PC-3 (cell line): ENCODE measurements around the gene SNURF. TPM values are rescaled to one million over a fixed set of nuclear protein-coding genes. Genes with fewer than 3 reads are reported as not detected.

Experiments used
- ATAC-seq: fragments of 200-7000 bp; cut with Tn5 transposase; 2 replicates; pipeline ENCODE4 v1.9.1; 2020; ENCODE audit warnings: mild to moderate bottlenecking, moderate library complexity
- BruUV-seq: library from RNA; stranded (reverse); fragments of 400-500 nt; replicated peaks from 2 replicates; lab custom pipeline; 2021; lab: Mats Ljungman, UMichigan
- CTCF ChIA-PET: fragments of 300-600 bp; sonication (Branson Sonifier 250); formaldehyde crosslinking; loops from one replicate; lab custom pipeline; 2022; ENCODE audit warnings: antibody characterized with exemption; lab: Charles Lee
- POLR2A ChIA-PET: fragments of 300-600 bp; sonication (Branson Sonifier 250); formaldehyde crosslinking; loops from one replicate; lab custom pipeline; 2022; ENCODE audit warnings: antibody characterized with exemption; ENCODE audit not compliant: unreplicated experiment; lab: Charles Lee
- DNase-seq: peaks from one replicate; pipeline ENCODE4 v3.0.0-alpha.2; 2015
- H2AFZ ChIP-seq: fragments of 300-600 bp; sonication (generic); 2 replicates; pipeline ENCODE4 v1.6.0; 2016; ENCODE audit warnings: antibody characterized with exemption, low read length
- H3F3A ChIP-seq: fragments of 300-600 bp; sonication (generic); one replicate; pipeline ENCODE4 v1.6.0; 2017; ENCODE audit warnings: antibody characterized with exemption, low read length, control low read depth, mild to moderate bottlenecking; ENCODE audit not compliant: unreplicated experiment
- H3K27ac ChIP-seq: fragments of 300-600 bp; sonication (generic); 2 replicates; pipeline ENCODE4 v1.5.1; 2016; ENCODE audit warnings: mild to moderate bottlenecking, low read length
- H3K27me3 ChIP-seq: fragments of 300-600 bp; sonication (generic); 2 replicates; pipeline ENCODE4 v1.6.1; 2016; ENCODE audit warnings: low read length, mixed read lengths
- H3K36me3 ChIP-seq: fragments of 300-600 bp; sonication (generic); 2 replicates; pipeline ENCODE4 v1.6.1; 2016; ENCODE audit warnings: low read depth, mixed run types, low read length, mixed read lengths
- H3K4me1 ChIP-seq: fragments of 300-600 bp; sonication (generic); 2 replicates; pipeline ENCODE4 v1.5.1; 2016; ENCODE audit warnings: low read length; ENCODE audit not compliant: insufficient read depth
- H3K4me2 ChIP-seq: fragments of 300-600 bp; sonication (generic); 2 replicates; pipeline ENCODE4 v1.6.0; 2016; ENCODE audit warnings: low read length
- H3K4me3 ChIP-seq: fragments of 300-600 bp; sonication (generic); 2 replicates; pipeline ENCODE4 v1.5.1; 2016; ENCODE audit warnings: mild to moderate bottlenecking, low read length, mixed read lengths
- H3K79me2 ChIP-seq: fragments of 300-600 bp; sonication (generic); 2 replicates; pipeline ENCODE4 v1.6.1; 2017; ENCODE audit warnings: low read length, mixed read lengths
- H3K9ac ChIP-seq: fragments of 300-600 bp; sonication (generic); 2 replicates; pipeline ENCODE4 v1.6.0; 2016; ENCODE audit warnings: mild to moderate bottlenecking, low read length
- H3K9me2 ChIP-seq: fragments of 300-600 bp; sonication (generic); replicated peaks from 2 replicates; pipeline ENCODE4 v1.6.1; 2016; ENCODE audit warnings: mixed run types, low read length, mixed read lengths
- H3K9me3 ChIP-seq: fragments of 300-600 bp; sonication (generic); 2 replicates; pipeline ENCODE4 v1.6.1; 2016; ENCODE audit warnings: low read length, mixed read lengths
- H4K20me1 ChIP-seq: fragments of 300-600 bp; sonication (generic); 2 replicates; pipeline ENCODE4 v1.6.1; 2016; ENCODE audit warnings: low read length, mixed read lengths
- CTCF ChIP-seq: fragments of 300-600 bp; sonication (generic); conservative IDR thresholded peaks from 2 replicates; pipeline ENCODE4 v1.5.1; 2017; ENCODE audit warnings: antibody characterized with exemption, low read depth, mild to moderate bottlenecking, low read length
- EZH2 ChIP-seq: fragments of 300-600 bp; sonication (generic); IDR thresholded peaks from one replicate; pipeline ENCODE4 v1.6.1; 2017; ENCODE audit warnings: antibody characterized with exemption, mild to moderate bottlenecking, low read length; ENCODE audit not compliant: unreplicated experiment
- EZH2phosphoT487 ChIP-seq: fragments of 300-600 bp; sonication (generic); IDR thresholded peaks from 2 replicates; pipeline ENCODE4 v1.6.1; 2018; ENCODE audit warnings: mild to moderate bottlenecking, antibody characterized with exemption, low read length, borderline replicate concordance
- intact Hi-C: fragments of 100-400 bp; cut with micrococcal nuclease; formaldehyde crosslinking; loops from 2 replicates; pipeline ENCODE4 v1.9.0; 2023
- total RNA-seq: library from RNA; depleted of rRNA; stranded (reverse); fragments of >200 nt; gene quantifications from 2 replicates; pipeline ENCODE4 v1.2.3, GENCODE V29; 2014; rRNA removed

SNURF gene
- total RNA-seq, 1 experiment from 2014 or later = 13.1 TPM

- POLR2A ChIA-PET = no interaction called here
- CTCF ChIA-PET = no interaction called here
- no TSS peak for BruUV-seq
These were observed 30.4 kb downstream of the SNURF start for GRCh38 chr15:24985224-24985623.

GRCh38 chr15:24986653-24987052, 31.9 kb downstream of the SNURF start:
- intact Hi-C loops = no loop called here
- no peaks in the 10 kb centered on the region for H3K4me1 ChIP-seq
- no peaks in the 10 kb centered on the region for H4K20me1 ChIP-seq
- no peak overlapping the region for H3K4me3 ChIP-seq
- H3K9ac ChIP-seq = no peak overlapping the region
- peaks cover 20% of the 10 kb centered on the region; the same call in 1 of the 2 replicates for H3K9me3 ChIP-seq
- POLR2A ChIA-PET = no interaction called here
- no peak overlapping the region for H2AFZ ChIP-seq
- no peak overlapping the region for H3K4me2 ChIP-seq
- peaks cover 8% of the 10 kb centered on the region; the same call in 1 of the 2 replicates for H3K36me3 ChIP-seq
- no peaks in the 10 kb centered on the region for H3K27me3 ChIP-seq
- no TSS peak for BruUV-seq
- no peaks in the 10 kb centered on the region for H3K9me2 ChIP-seq
- no peaks in the 10 kb centered on the region for H3K79me2 ChIP-seq
- H3K27ac ChIP-seq = no peak overlapping the region
- TF ChIP-seq CTCF (no peak), EZH2phosphoT487 (no peak), EZH2 (no peak)
- CTCF ChIA-PET = no interaction called here
- no peak for DNase-seq
- H3F3A ChIP-seq = no peaks in the 10 kb centered on the region
- no peak for ATAC-seq

More at GRCh38 chr15:24985224-24985623, 30.4 kb downstream of the SNURF start:
- TF ChIP-seq CTCF (no peak), EZH2phosphoT487 (no peak), EZH2 (no peak)
- no peak overlapping the region for H3K9ac ChIP-seq
- peaks cover 20% of the 10 kb centered on the region; the same call in 1 of the 2 replicates for H3K9me3 ChIP-seq
- H2AFZ ChIP-seq = no peak overlapping the region
- H4K20me1 ChIP-seq = no peaks in the 10 kb centered on the region
- H3K36me3 ChIP-seq = peaks cover 9% of the 10 kb centered on the region; the same call in 1 of the 2 replicates
- no peaks in the 10 kb centered on the region for H3K79me2 ChIP-seq
- no peak for DNase-seq
- H3K4me2 ChIP-seq = no peak overlapping the region
- no peak overlapping the region for H3K4me3 ChIP-seq
- H3K4me1 ChIP-seq = no peaks in the 10 kb centered on the region
- no peak overlapping the region for H3K27ac ChIP-seq
- no peak for ATAC-seq
- intact Hi-C loops = no loop called here
- no peaks in the 10 kb centered on the region for H3K27me3 ChIP-seq
- H3K9me2 ChIP-seq = no peaks in the 10 kb centered on the region
- H3F3A ChIP-seq = no peaks in the 10 kb centered on the region

Other genes with a start within 250 kb of the SNURF start
- gene SNRPN, start within 50 bp of the SNURF start, total RNA-seq = 131 and 139 TPM in 2 replicates